Brain microvascular endothelial cell (primary cell): Measurements from ENCODE around the gene SLC12A9.

ENCODE experiments used
- DNase-seq: peaks from one replicate; pipeline ENCODE4 v3.0.0-alpha.2; 2020
- H3K27ac ChIP-seq: fragments of 250-450 bp; sonication (Bioruptor Pico); 2 replicates; pipeline ENCODE4 v1.5.1; 2020; ENCODE audit warnings: mild to moderate bottlenecking, moderate library complexity
- H3K27me3 ChIP-seq: fragments of 250-450 bp; sonication (Bioruptor Pico); replicated peaks from 2 replicates; pipeline ENCODE4 v1.5.1; 2020; ENCODE audit warnings: mild to moderate bottlenecking
- H3K36me3 ChIP-seq: fragments of 250-450 bp; sonication (Bioruptor Pico); replicated peaks from 2 replicates; pipeline ENCODE4 v1.5.1; 2020; ENCODE audit warnings: mild to moderate bottlenecking
- H3K4me3 ChIP-seq: 2 replicates; pipeline ENCODE4 v1.5.1; 2011; ENCODE audit warnings: low read depth, mild to moderate bottlenecking, control low read depth, low read length, moderate library complexity
- in situ Hi-C: cut with HindIII; loops from 2 replicates; pipeline ENCODE4 v1.10.0; 2017; ENCODE audit warnings: low sequenced_read_pairs, low pct_ligation_motif_present
- TF ChIP-seq, protein P1 (sequence below): IDR thresholded peaks from 2 replicates; pipeline ENCODE4 v1.5.1; 2011; ENCODE audit warnings: low read depth, mild to moderate bottlenecking, moderate library complexity, low read length, control low read depth, inconsistent platforms; ENCODE audit errors: missing control alignments

SLC12A9 gene

DNA sequence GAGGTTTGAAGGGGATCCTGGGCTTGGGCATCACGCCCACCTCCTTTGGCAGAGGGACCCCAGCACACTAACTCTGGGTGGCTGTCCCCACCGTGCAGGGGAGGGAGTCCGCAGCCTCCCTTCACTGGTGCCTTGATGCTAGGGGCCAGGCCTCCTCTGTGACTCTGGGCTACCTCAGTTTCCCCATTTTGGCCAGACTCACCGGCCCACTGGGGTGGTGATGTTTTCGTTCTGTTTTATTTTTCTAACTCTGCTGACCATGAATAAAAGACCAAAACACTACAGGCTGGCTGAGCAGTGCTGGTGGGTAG is 14.2 kb downstream of the SLC12A9 start:
- peaks cover 19% of the 10 kb centered on the region for H3K36me3 ChIP-seq
- in situ Hi-C loops, result no loop called here
- TF ChIP-seq, protein P1, sequence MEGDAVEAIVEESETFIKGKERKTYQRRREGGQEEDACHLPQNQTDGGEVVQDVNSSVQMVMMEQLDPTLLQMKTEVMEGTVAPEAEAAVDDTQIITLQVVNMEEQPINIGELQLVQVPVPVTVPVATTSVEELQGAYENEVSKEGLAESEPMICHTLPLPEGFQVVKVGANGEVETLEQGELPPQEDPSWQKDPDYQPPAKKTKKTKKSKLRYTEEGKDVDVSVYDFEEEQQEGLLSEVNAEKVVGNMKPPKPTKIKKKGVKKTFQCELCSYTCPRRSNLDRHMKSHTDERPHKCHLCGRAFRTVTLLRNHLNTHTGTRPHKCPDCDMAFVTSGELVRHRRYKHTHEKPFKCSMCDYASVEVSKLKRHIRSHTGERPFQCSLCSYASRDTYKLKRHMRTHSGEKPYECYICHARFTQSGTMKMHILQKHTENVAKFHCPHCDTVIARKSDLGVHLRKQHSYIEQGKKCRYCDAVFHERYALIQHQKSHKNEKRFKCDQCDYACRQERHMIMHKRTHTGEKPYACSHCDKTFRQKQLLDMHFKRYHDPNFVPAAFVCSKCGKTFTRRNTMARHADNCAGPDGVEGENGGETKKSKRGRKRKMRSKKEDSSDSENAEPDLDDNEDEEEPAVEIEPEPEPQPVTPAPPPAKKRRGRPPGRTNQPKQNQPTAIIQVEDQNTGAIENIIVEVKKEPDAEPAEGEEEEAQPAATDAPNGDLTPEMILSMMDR, result no peak

DNA sequence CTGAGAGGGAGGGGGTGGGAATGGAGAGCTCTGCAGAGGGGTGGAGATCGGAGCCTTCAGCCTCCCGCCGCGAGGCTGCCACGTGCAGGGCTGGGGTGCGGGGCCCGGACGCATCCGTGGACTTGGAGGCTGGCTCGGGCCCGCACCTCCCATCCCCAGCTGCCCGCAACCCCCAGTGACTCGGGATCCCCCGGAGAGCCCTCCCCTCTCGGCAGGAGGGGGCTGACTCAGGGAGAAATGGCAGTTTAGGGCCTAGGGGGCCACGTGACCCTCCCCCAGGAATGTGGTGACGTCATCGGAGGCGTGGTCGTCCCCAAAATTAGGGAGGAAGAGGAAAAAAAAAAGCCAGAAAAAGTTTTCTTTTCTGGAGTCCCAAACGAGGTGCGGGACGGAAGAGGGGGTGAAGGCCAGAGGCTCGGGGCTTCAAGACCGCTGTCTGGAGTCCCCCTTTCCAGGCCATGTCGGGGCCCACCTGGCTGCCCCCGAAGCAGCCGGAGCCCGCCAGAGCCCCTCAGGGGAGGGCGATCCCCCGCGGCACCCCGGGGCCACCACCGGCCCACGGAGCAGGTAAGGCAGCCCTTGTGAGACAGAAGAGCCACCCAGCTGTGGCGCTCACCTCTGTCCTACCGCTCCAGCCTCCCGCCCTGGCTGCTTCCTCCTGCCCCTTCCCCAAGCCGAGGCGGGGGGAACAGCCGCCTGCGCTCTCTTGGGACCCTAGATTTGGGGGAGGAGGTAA is 14.7 kb downstream of the SLC12A9 start, which contains the start of gene TRIP6:
TSS of gene TRIP6 (plus strand) at position 348 of the 736 bp plus-strand sequence. CDS start at position 459, 111 bp downstream.
- Histone ChIP-seq H3K4me3 (peak within 1 kb of the TSS; percentile 94), H3K36me3 (peaks cover 21% of the 10 kb centered on the region), H3K27ac (peak within 1 kb of the TSS; percentile 81), H3K27me3 (no peaks in the 10 kb centered on the region)
- DNase-seq, result peak; percentile 83
- TF ChIP-seq, protein P1, result no peak
- in situ Hi-C loops, result no loop called here

More for the DNA sequence above, 14.2 kb downstream of the SLC12A9 start:
- DNase-seq, result no peak
- no peaks in the 10 kb centered on the region for H3K27me3 ChIP-seq
- H3K4me3 ChIP-seq, result peak overlapping the region; percentile 94
- H3K27ac ChIP-seq, result peak overlapping the region; percentile 81

DNA sequence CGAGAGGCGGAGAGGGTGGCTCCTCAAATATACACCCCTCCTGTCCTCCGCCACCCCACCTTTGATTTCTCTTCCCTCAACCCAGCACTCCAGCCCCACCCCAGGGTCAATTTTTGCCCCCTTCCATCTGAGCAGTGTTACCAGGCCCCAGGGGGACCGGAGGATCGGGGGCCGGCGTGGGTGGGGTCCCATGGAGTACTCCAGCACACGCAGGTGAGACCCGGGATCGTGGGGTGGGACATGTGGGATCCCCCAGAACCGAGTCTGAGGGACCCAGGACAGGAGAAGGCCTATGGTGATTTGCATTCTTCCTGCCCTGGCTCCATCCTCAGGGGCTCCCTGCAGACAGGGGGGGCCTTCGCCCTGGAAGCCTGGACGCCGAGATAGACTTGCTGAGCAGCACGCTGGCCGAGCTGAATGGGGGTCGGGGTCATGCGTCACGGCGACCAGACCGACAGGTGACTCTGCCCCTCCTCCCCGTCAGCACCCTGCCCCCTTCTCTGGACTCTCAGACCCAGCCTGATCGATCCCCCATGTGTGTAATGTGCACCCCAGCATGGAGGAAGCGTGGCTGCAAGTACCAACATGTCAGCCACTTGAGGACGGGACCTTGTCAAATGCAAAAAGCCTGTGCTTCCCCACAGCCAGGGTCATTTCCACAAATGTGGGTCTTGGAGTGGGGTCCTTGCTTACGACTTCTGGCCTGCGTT is 15.4 kb downstream of the SLC12A9 start:
- peaks cover 26% of the 10 kb centered on the region for H3K36me3 ChIP-seq
- DNase-seq, result no peak
- H3K27ac ChIP-seq, result peak overlapping the region; percentile 81
- no peaks in the 10 kb centered on the region for H3K27me3 ChIP-seq
- in situ Hi-C loops, result no loop called here
- TF ChIP-seq, protein P1, result no peak
- H3K4me3 ChIP-seq, result peak overlapping the region; percentile 94

DNA sequence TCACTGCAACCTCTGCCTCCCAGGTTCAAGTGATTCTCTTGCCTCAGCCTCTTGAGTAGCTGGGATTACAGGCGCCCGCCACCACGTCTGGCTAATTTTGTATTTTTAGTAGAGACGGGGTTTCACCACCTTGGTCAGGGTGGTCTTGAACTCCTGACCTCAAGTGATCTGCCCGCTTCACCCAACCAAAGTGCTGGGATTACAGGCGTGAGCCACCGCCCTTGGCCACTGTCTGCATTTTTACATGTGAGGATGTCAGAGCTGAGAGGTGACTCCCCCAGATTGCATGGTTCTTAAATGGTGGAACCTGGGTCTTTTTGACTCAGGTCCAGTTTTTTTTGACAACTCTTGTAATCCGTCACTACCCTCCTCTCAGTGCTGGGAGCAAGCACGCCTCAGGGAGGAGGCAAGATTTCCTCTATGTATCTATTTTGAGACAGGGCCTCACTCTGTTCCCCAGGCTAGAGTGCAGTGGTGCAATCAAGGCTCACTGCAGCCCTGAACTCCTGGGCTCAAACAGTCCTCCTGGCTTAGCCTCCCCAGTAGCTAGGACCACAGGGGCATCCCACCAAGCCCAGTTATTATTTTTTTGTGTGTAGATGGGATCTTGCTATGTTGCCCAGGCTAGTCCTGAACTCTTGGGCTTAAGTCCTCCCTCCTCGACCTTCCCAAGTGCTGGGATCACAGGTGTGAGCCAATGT is 21.2 kb downstream of the SLC12A9 start:
- TF ChIP-seq, protein P1, result no peak
- in situ Hi-C loops, result no loop called here
- no peak for DNase-seq
- H3K27ac ChIP-seq, result peak overlapping the region; percentile 86
- no peak overlapping the region for H3K4me3 ChIP-seq
- no peaks in the 10 kb centered on the region for H3K27me3 ChIP-seq
- H3K36me3 ChIP-seq, result peaks cover 49% of the 10 kb centered on the region

DNA sequence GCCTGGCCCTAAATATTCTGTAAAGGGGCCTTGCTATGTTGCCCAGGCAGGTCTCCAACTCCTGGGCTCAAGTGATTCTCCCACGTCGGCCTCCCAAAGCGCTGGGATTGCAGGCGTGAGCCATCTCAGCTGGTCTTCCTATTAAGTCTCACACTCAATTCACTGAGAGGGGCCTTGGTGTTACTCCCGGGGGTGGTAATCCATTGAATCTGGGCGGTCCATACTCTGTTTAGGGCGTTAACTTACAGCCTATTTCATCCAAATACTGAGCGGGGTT is 21.7 kb downstream of the SLC12A9 start:
- peaks cover 50% of the 10 kb centered on the region for H3K36me3 ChIP-seq
- no peaks in the 10 kb centered on the region for H3K27me3 ChIP-seq
- in situ Hi-C loops, result no loop called here
- peak overlapping the region; percentile 89 for H3K4me3 ChIP-seq
- H3K27ac ChIP-seq, result peak overlapping the region; percentile 86
- TF ChIP-seq, protein P1, result no peak
- DNase-seq, result no peak
